Activated naive CD4-positive, alpha-beta T cell treated with anti-CD3 and anti-CD28 coated beads, Interleukin-2, amount 50 U/mL, for 16 hours (primary cell): ENCODE measurements around the gene RDH13.
"Not testable (repeated sequence)": the region's sequence is repeated elsewhere in the genome, so short reads cannot be mapped to it uniquely, and the experiment has no call there.

Source experiments
- DNase-seq: peaks from one replicate; pipeline ENCODE4 v3.0.0-alpha.2; 2020

The RDH13 gene

GRCh38 chr19:55062735-55063491, at the start of gene RDH13:
Gene RDH13, minus strand, starts transcription at chr19:55063148. Its CDS starts 116 bp downstream, at chr19:55063032.
- peak; percentile 99 for DNase-seq

GRCh38 chr19:55112246-55112776, 49.4 kb upstream of the RDH13 start:
- DNase-seq, result no peak

- DNase-seq, result no peak
Measured at GRCh38 chr19:55111238-55111831, 48.4 kb upstream of the RDH13 start.

GRCh38 chr19:55109527-55110291, 46.8 kb upstream of the RDH13 start:
- no peak for DNase-seq

- DNase-seq, result not testable (repeated sequence)
Measured at GRCh38 chr19:55107252-55107651, 44.3 kb upstream of the RDH13 start.

GRCh38 chr19:55106591-55106990, 43.6 kb upstream of the RDH13 start:
- no peak for DNase-seq

GRCh38 chr19:55105237-55105636, 42.3 kb upstream of the RDH13 start:
- DNase-seq, result no peak

- no peak for DNase-seq
Measured at GRCh38 chr19:55103190-55103589, 40.2 kb upstream of the RDH13 start.

- no peak for DNase-seq
Measured at GRCh38 chr19:55101261-55101660, 38.3 kb upstream of the RDH13 start.

- DNase-seq, result no peak
Measured at GRCh38 chr19:55099557-55100506, 36.9 kb upstream of the RDH13 start.

- no peak for DNase-seq
Measured at GRCh38 chr19:55098716-55099556, 36.0 kb upstream of the RDH13 start.

- DNase-seq, result no peak
Measured at GRCh38 chr19:55097864-55098715, 35.1 kb upstream of the RDH13 start.

GRCh38 chr19:55096061-55096701, 33.2 kb upstream of the RDH13 start:
- DNase-seq, result no peak

- DNase-seq, result no peak
Measured at GRCh38 chr19:55095260-55096060, 32.5 kb upstream of the RDH13 start.

GRCh38 chr19:55094456-55095259, 31.7 kb upstream of the RDH13 start:
- no peak for DNase-seq

GRCh38 chr19:55092423-55093318, 29.7 kb upstream of the RDH13 start:
- DNase-seq, result no peak

- DNase-seq, result no peak
Measured at GRCh38 chr19:55091955-55092354, 29.0 kb upstream of the RDH13 start.
